Measurements from ENCODE around the gene MOB3B.

The MOB3B gene

GRCh38 chr9:27425827-27426510 lies 103.6 kb downstream of the MOB3B start:
- Histone ChIP-seq H3K79me2 (ENCODE audit: control insufficient read depth, low read length) (no peaks in the 10 kb centered on the region), H3K27ac (ENCODE audit: low read depth, low read length) (no peak overlapping the region), H3F3A (ENCODE audit: control insufficient read depth, insufficient read depth) (no peaks in the 10 kb centered on the region), H3K27me3 (ENCODE audit: control insufficient read depth, low read length) (no peaks in the 10 kb centered on the region), H3K4me2 (ENCODE audit: low read length) (no peak overlapping the region), H4K20me1 (ENCODE audit: control insufficient read depth, insufficient read depth, low read depth, low read length) (no peaks in the 10 kb centered on the region), H3K4me3 (ENCODE audit: low read length) (no peak overlapping the region), H3K36me3 (ENCODE audit: control insufficient read depth, low read length) (no peaks in the 10 kb centered on the region), H3K4me1 (ENCODE audit: control insufficient read depth, low read length) (no peaks in the 10 kb centered on the region), H3K9me3 (ENCODE audit: control insufficient read depth, insufficient read depth, low read length) (no peaks in the 10 kb centered on the region), H3K9me2 (replicated peaks; ENCODE audit: control insufficient read depth, low read length) (no peaks in the 10 kb centered on the region)
- TF ChIP-seq CTCF (IDR thresholded peaks at IDR 0.05; ENCODE audit: low read depth, low read length, poor library complexity, severe bottlenecking): no peak
- TF ChIP-seq EZH2phosphoT487 (IDR thresholded peaks at IDR 0.05; ENCODE audit: borderline replicate concordance, low read length): no peak

- TF ChIP-seq EZH2phosphoT487 (IDR thresholded peaks at IDR 0.05; ENCODE audit: borderline replicate concordance, low read length): no peak
- TF ChIP-seq CTCF (IDR thresholded peaks at IDR 0.05; ENCODE audit: low read depth, low read length, poor library complexity, severe bottlenecking): no peak
Observed at GRCh38 chr9:27423915-27424710, 105.5 kb downstream of the MOB3B start.

GRCh38 chr9:27422279-27422834 lies 107.3 kb downstream of the MOB3B start:
- Histone ChIP-seq H3K4me3 (ENCODE audit: low read length) (no peak overlapping the region), H3K36me3 (ENCODE audit: control insufficient read depth, low read length) (no peaks in the 10 kb centered on the region), H3K9me3 (ENCODE audit: control insufficient read depth, insufficient read depth, low read length) (no peaks in the 10 kb centered on the region), H3K27ac (ENCODE audit: low read depth, low read length) (no peak overlapping the region), H3K79me2 (ENCODE audit: control insufficient read depth, low read length) (no peaks in the 10 kb centered on the region), H3K4me1 (ENCODE audit: control insufficient read depth, low read length) (no peaks in the 10 kb centered on the region), H4K20me1 (ENCODE audit: control insufficient read depth, insufficient read depth, low read depth, low read length) (no peaks in the 10 kb centered on the region), H3K4me2 (ENCODE audit: low read length) (no peak overlapping the region), H3F3A (ENCODE audit: control insufficient read depth, insufficient read depth) (no peaks in the 10 kb centered on the region), H3K9me2 (replicated peaks; ENCODE audit: control insufficient read depth, low read length) (no peaks in the 10 kb centered on the region), H3K27me3 (ENCODE audit: control insufficient read depth, low read length) (no peaks in the 10 kb centered on the region)
- TF ChIP-seq CTCF (IDR thresholded peaks at IDR 0.05; ENCODE audit: low read depth, low read length, poor library complexity, severe bottlenecking) (no peak), EZH2phosphoT487 (IDR thresholded peaks at IDR 0.05; ENCODE audit: borderline replicate concordance, low read length) (no peak)

More at GRCh38 chr9:27423915-27424710, 105.5 kb downstream of the MOB3B start:
- Histone ChIP-seq H3K4me3 (ENCODE audit: low read length) (no peak overlapping the region), H3K9me2 (replicated peaks; ENCODE audit: control insufficient read depth, low read length) (no peaks in the 10 kb centered on the region), H3K27ac (ENCODE audit: low read depth, low read length) (no peak overlapping the region), H3K79me2 (ENCODE audit: control insufficient read depth, low read length) (no peaks in the 10 kb centered on the region), H3K9me3 (ENCODE audit: control insufficient read depth, insufficient read depth, low read length) (no peaks in the 10 kb centered on the region), H4K20me1 (ENCODE audit: control insufficient read depth, insufficient read depth, low read depth, low read length) (no peaks in the 10 kb centered on the region), H3K4me2 (ENCODE audit: low read length) (no peak overlapping the region), H3K27me3 (ENCODE audit: control insufficient read depth, low read length) (no peaks in the 10 kb centered on the region), H3K36me3 (ENCODE audit: control insufficient read depth, low read length) (no peaks in the 10 kb centered on the region), H3F3A (ENCODE audit: control insufficient read depth, insufficient read depth) (no peaks in the 10 kb centered on the region), H3K4me1 (ENCODE audit: control insufficient read depth, low read length) (no peaks in the 10 kb centered on the region)
